GM10266 (cell line): ENCODE data around the gene ZBTB39.

Experiments used
- DNase-seq: peaks from one replicate; pipeline ENCODE4 v3.0.0; 2012; ENCODE audit errors: extremely low spot score
- TF ChIP-seq, protein P1 (sequence below): IDR thresholded peaks from 2 replicates; pipeline ENCODE4 v1.5.1; 2012; ENCODE audit warnings: mild to moderate bottlenecking, low read depth; ENCODE audit not compliant: control insufficient read depth, insufficient read depth; ENCODE audit errors: missing control alignments

ZBTB39 gene

DNA sequence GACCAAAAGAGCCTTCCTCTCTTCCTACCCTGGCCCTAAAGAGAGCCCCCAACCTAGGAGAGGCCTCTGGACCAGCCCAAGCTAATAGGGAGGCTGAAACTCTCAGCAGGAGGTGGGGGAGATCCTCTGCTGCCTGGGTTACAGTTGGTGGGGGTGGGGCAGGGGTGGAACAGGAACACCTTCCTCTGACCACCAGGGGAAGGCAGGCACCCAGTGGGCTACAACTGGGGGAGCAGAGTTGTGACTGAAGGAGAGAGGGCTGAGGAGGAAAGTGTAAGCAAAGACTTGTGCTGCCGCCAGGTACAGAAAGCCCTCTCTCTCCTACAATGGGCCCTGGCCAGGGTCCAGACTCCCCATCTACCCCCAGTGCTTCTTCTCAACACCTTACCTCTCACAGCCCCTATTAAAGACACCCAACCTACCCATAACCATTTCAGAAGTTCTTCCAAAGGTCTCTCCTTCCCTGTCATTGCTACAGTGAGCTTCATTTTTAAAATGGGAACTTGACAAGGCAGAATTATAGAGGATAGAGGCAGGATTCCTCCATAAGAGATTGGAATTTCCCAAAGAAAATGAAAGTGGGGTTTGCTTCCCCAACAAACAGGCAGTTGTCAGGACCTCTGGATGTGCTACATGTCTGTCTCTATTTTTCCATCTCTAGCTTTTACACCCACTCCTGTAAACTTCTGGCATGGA is 42.2 kb upstream of the ZBTB39 start:
- no peak for DNase-seq
- TF ChIP-seq, protein P1, sequence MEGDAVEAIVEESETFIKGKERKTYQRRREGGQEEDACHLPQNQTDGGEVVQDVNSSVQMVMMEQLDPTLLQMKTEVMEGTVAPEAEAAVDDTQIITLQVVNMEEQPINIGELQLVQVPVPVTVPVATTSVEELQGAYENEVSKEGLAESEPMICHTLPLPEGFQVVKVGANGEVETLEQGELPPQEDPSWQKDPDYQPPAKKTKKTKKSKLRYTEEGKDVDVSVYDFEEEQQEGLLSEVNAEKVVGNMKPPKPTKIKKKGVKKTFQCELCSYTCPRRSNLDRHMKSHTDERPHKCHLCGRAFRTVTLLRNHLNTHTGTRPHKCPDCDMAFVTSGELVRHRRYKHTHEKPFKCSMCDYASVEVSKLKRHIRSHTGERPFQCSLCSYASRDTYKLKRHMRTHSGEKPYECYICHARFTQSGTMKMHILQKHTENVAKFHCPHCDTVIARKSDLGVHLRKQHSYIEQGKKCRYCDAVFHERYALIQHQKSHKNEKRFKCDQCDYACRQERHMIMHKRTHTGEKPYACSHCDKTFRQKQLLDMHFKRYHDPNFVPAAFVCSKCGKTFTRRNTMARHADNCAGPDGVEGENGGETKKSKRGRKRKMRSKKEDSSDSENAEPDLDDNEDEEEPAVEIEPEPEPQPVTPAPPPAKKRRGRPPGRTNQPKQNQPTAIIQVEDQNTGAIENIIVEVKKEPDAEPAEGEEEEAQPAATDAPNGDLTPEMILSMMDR, result no peak

- no peak for DNase-seq
- TF ChIP-seq, protein P1, result no peak
These were observed 41.6 kb upstream of the ZBTB39 start for GRCh38 chr12:57047981-57048380.

DNA sequence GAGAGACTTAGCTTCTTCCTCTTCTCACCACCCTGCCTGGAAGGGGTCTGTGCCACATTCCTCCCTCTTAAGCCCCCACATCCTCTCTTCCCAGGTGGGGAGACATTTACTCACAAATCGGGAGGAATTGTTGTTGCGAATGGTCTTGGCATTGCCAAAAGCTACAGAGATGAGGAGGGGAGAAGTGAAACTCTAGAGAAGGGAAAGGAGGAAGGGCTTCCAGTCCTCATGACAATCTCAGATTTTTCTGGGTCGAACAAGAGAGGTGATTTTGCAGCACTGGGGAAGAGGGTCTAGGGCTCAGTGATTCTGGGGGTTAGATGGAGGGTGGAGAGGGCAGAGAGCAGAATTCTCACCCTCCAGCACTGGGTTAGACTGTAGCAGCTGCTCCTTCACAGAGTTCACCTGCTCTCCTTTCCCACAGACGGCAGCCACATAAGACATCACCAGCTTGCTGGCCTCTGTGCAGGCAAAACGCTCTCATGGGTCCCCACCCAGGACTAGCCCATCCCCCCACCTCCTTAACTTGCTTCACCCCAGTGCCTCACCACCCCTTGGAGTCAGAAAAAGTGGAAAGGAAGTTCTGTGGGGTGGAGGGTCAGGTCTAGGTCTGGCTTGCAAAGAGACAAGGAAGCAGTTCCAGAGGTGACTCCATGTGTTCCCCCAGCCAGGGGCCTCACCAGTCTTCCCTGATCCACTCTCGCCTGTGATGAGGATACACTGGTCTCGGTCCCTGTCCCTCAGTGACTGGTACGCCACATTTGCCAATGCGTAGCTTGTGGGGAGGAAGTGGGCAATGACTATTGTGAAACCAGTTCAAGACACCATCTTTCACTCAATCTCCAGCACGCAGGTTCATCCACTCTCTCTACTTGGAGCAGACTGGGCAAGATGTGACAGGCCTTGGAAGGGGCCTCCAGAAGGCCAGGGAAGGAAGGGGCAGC is 40.9 kb upstream of the ZBTB39 start:
- DNase-seq, result no peak
- TF ChIP-seq, protein P1, result no peak

- TF ChIP-seq, protein P1, result no peak
- DNase-seq, result no peak
These were observed 39.9 kb upstream of the ZBTB39 start for GRCh38 chr12:57046086-57046791.

DNA sequence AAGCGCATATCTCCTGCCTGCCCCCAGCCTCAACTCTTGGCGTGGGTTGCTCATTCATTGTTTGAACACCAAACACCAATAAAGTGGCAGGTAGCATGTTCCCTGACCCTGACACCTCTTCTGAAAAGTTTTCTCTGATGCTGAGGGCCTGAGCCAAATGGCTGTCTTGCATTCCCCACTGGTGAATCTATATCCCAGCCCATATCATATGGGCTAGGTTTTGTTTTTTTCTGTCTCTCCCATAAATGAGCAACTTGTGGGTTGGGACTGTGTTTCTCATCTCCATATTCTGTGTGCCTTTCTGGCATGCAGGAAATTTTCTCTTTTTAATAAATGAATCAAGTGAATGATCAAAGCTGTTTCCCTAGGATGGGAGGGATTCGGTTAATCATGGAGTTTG is 38.5 kb upstream of the ZBTB39 start:
- no peak for DNase-seq
- TF ChIP-seq, protein P1, result no peak

GRCh38 chr12:57044468-57044867 is 38.1 kb upstream of the ZBTB39 start:
- no peak for DNase-seq
- TF ChIP-seq, protein P1, result no peak
